SK-N-SH treated with all-trans-retinoic acid at 6 μM for 48 hours (cell line): ENCODE results near the gene KIAA0825.

ENCODE experiments used
- ATAC-seq: fragments of 200-7000 bp; cut with Tn5 transposase; 3 replicates; pipeline ENCODE4 v1.9.1; 2020; ENCODE audit warnings: mild to moderate bottlenecking, moderate library complexity
- ARNTL ChIP-seq: fragments of 450-650 bp; formaldehyde crosslinking; IDR thresholded peaks from 2 replicates; pipeline ENCODE4 v1.5.0; 2020; ENCODE audit warnings: low read depth, mild to moderate bottlenecking, moderate library complexity, borderline replicate concordance
- BACH2 ChIP-seq: fragments of 250-450 bp; sonication (Bioruptor Pico); IDR thresholded peaks from 2 replicates; pipeline ENCODE4 v1.9.0; 2021; ENCODE audit warnings: mild to moderate bottlenecking, borderline replicate concordance
- CSDC2 ChIP-seq: fragments of 250-450 bp; sonication (Bioruptor Pico); IDR thresholded peaks from 2 replicates; pipeline ENCODE4 v1.5.0; 2020; ENCODE audit warnings: mild to moderate bottlenecking, moderate library complexity
- ESRRG ChIP-seq: fragments of 250-450 bp; sonication (Bioruptor Pico); IDR thresholded peaks from 2 replicates; pipeline ENCODE4 v1.6.1; 2021; ENCODE audit warnings: mild to moderate bottlenecking
- GLIS3 ChIP-seq: fragments of 250-450 bp; sonication (Bioruptor Pico); IDR thresholded peaks from 2 replicates; pipeline ENCODE4 v1.5.0; 2020; ENCODE audit warnings: mild to moderate bottlenecking, moderate library complexity
- ISL1 ChIP-seq: fragments of 250-450 bp; sonication (Bioruptor Pico); IDR thresholded peaks from 2 replicates; pipeline ENCODE4 v2.1.2; 2022; ENCODE audit warnings: mild to moderate bottlenecking, moderate library complexity
- OSR1 ChIP-seq: fragments of 250-450 bp; sonication (Bioruptor Pico); IDR thresholded peaks from 2 replicates; pipeline ENCODE4 v1.8.0; 2022; ENCODE audit warnings: moderate library complexity, mild to moderate bottlenecking, inconsistent platforms
- PPARA ChIP-seq: fragments of 250-450 bp; sonication (Bioruptor Pico); IDR thresholded peaks from 2 replicates; pipeline ENCODE4 v1.5.0; 2020; ENCODE audit warnings: mild to moderate bottlenecking, borderline replicate concordance
- RARB ChIP-seq: fragments of 250-450 bp; sonication (Bioruptor Pico); IDR thresholded peaks from 2 replicates; pipeline ENCODE4 v1.8.0; 2021; ENCODE audit warnings: mild to moderate bottlenecking, moderate library complexity
- SNAI2 ChIP-seq: fragments of 250-450 bp; sonication (Bioruptor Pico); IDR thresholded peaks from 2 replicates; pipeline ENCODE4 v1.5.0; 2020; ENCODE audit warnings: mild to moderate bottlenecking, moderate library complexity
- TCF4 ChIP-seq: fragments of 250-450 bp; sonication (Bioruptor Pico); IDR thresholded peaks from 2 replicates; pipeline ENCODE4 v1.8.0; 2021; ENCODE audit warnings: mild to moderate bottlenecking, moderate library complexity, borderline replicate concordance
- TOX ChIP-seq: fragments of 250-450 bp; sonication (Bioruptor Pico); IDR thresholded peaks from 2 replicates; pipeline ENCODE4 v1.8.0; 2021; ENCODE audit warnings: mild to moderate bottlenecking, moderate library complexity, borderline replicate concordance
- ZC3H10 ChIP-seq: fragments of 250-450 bp; sonication (Bioruptor Pico); IDR thresholded peaks from 2 replicates; pipeline ENCODE4 v1.5.1; 2021; ENCODE audit warnings: mild to moderate bottlenecking, moderate library complexity
- ZFP3 ChIP-seq: fragments of 250-450 bp; sonication (Bioruptor Pico); IDR thresholded peaks from 2 replicates; pipeline ENCODE4 v1.5.0; 2020; ENCODE audit warnings: mild to moderate bottlenecking, moderate library complexity
- ZFP30 ChIP-seq: fragments of 450-650 bp; formaldehyde crosslinking; IDR thresholded peaks from 2 replicates; pipeline ENCODE4 v1.5.0; 2022; ENCODE audit warnings: mild to moderate bottlenecking, moderate library complexity
- ZNF565 ChIP-seq: fragments of 450-650 bp; formaldehyde crosslinking; conservative IDR thresholded peaks from 2 replicates; pipeline ENCODE4 v1.5.0; 2020; ENCODE audit warnings: low read depth, mild to moderate bottlenecking, moderate library complexity
- ZNF70 ChIP-seq: fragments of 450-650 bp; formaldehyde crosslinking; IDR thresholded peaks from 2 replicates; pipeline ENCODE4 v1.5.0; 2020; ENCODE audit warnings: mild to moderate bottlenecking, moderate library complexity
- ZNF8 ChIP-seq: fragments of 450-650 bp; formaldehyde crosslinking; IDR thresholded peaks from 2 replicates; pipeline ENCODE4 v1.5.0; 2020; ENCODE audit warnings: mild to moderate bottlenecking, moderate library complexity
- TF ChIP-seq, protein P1 (sequence below): fragments of 250-450 bp; sonication (Bioruptor Pico); IDR thresholded peaks from 2 replicates; pipeline ENCODE4 v1.5.0; 2020; ENCODE audit warnings: mild to moderate bottlenecking, moderate library complexity
- TF ChIP-seq, protein P2 (sequence below): fragments of 250-450 bp; sonication (Bioruptor Pico); IDR thresholded peaks from 2 replicates; pipeline ENCODE4 v1.8.0; 2021; ENCODE audit warnings: low read depth, mild to moderate bottlenecking, moderate library complexity, borderline replicate concordance
- TF ChIP-seq, protein P3 (sequence below): fragments of 250-450 bp; sonication (Bioruptor Pico); IDR thresholded peaks from 2 replicates; pipeline ENCODE4 v1.5.1; 2021; ENCODE audit warnings: mild to moderate bottlenecking, moderate library complexity
- TF ChIP-seq, protein P4 (sequence below): fragments of 250-450 bp; sonication (Bioruptor Pico); IDR thresholded peaks from 2 replicates; pipeline ENCODE4 v1.5.1; 2020; ENCODE audit warnings: low read depth, mild to moderate bottlenecking, moderate library complexity
- TF ChIP-seq, protein P5 (sequence below): fragments of 250-450 bp; sonication (Bioruptor Pico); IDR thresholded peaks from 2 replicates; pipeline ENCODE4 v1.8.0; 2020; ENCODE audit warnings: mild to moderate bottlenecking, moderate library complexity, borderline replicate concordance

KIAA0825 gene

DNA sequence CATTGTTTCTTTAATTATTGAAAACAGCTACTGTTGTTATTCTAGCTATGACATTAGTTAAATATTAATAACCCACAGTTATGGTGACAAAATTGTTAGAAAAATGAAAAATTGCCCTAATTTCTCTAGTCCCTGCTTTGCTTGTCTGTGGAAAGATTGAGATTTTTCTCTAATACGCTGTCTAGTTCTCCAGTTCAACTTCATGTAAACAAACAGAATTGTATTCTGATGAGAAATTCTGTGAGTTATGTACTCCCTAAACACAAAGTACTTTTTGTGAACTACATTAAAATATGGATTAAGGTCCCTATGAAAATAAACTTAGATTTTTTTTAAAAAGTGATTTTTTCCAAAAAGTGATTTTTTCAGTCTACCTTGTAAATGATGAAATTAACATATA, 8.8 kb upstream of the KIAA0825 start:
- TF ChIP-seq SNAI2 (CRISPR knock-in tag) (no peak), ZNF565 (CRISPR knock-in tag) (no peak)
- TF ChIP-seq, protein P1, sequence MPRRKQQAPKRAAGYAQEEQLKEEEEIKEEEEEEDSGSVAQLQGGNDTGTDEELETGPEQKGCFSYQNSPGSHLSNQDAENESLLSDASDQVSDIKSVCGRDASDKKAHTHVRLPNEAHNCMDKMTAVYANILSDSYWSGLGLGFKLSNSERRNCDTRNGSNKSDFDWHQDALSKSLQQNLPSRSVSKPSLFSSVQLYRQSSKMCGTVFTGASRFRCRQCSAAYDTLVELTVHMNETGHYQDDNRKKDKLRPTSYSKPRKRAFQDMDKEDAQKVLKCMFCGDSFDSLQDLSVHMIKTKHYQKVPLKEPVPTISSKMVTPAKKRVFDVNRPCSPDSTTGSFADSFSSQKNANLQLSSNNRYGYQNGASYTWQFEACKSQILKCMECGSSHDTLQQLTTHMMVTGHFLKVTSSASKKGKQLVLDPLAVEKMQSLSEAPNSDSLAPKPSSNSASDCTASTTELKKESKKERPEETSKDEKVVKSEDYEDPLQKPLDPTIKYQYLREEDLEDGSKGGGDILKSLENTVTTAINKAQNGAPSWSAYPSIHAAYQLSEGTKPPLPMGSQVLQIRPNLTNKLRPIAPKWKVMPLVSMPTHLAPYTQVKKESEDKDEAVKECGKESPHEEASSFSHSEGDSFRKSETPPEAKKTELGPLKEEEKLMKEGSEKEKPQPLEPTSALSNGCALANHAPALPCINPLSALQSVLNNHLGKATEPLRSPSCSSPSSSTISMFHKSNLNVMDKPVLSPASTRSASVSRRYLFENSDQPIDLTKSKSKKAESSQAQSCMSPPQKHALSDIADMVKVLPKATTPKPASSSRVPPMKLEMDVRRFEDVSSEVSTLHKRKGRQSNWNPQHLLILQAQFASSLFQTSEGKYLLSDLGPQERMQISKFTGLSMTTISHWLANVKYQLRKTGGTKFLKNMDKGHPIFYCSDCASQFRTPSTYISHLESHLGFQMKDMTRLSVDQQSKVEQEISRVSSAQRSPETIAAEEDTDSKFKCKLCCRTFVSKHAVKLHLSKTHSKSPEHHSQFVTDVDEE (CRISPR knock-in tag) = no peak

DNA sequence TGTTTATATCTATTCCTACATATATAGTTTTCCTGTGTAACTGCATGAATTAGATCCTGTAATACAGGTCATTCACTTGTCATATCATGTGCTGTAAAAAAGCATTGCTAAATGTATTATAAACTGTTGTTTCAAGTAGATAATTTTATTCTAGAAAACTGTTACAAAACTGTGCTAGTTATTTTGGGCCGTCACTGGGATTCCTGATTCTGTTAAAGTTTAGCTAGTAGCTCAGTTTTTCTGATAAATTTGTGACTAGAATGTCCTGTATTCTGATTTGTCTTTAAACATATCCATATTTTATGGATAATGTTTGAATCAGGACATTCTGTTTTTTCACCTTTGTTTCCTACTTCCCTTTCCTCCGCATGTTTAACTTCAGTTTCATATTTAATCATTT, 5.5 kb upstream of the KIAA0825 start:
- TF ChIP-seq OSR1 (CRISPR knock-in tag) (no peak), PPARA (CRISPR knock-in tag) (no peak), TCF4 (CRISPR knock-in tag) (no peak), ZNF8 (CRISPR knock-in tag) (no peak), ISL1 (CRISPR knock-in tag) (no peak), ZFP30 (CRISPR knock-in tag) (no peak), SNAI2 (CRISPR knock-in tag) (no peak), GLIS3 (no peak), ARNTL (CRISPR knock-in tag) (no peak)
- TF ChIP-seq, protein P2, sequence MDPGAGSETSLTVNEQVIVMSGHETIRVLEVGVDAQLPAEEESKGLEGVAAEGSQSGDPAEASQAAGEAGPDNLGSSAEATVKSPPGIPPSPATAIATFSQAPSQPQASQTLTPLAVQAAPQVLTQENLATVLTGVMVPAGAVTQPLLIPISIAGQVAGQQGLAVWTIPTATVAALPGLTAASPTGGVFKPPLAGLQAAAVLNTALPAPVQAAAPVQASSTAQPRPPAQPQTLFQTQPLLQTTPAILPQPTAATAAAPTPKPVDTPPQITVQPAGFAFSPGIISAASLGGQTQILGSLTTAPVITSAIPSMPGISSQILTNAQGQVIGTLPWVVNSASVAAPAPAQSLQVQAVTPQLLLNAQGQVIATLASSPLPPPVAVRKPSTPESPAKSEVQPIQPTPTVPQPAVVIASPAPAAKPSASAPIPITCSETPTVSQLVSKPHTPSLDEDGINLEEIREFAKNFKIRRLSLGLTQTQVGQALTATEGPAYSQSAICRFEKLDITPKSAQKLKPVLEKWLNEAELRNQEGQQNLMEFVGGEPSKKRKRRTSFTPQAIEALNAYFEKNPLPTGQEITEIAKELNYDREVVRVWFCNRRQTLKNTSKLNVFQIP (CRISPR knock-in tag) = no peak
- TF ChIP-seq, protein P3, sequence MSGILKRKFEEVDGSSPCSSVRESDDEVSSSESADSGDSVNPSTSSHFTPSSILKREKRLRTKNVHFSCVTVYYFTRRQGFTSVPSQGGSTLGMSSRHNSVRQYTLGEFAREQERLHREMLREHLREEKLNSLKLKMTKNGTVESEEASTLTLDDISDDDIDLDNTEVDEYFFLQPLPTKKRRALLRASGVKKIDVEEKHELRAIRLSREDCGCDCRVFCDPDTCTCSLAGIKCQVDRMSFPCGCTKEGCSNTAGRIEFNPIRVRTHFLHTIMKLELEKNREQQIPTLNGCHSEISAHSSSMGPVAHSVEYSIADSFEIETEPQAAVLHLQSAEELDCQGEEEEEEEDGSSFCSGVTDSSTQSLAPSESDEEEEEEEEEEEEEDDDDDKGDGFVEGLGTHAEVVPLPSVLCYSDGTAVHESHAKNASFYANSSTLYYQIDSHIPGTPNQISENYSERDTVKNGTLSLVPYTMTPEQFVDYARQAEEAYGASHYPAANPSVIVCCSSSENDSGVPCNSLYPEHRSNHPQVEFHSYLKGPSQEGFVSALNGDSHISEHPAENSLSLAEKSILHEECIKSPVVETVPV = no peak
- no peak for ATAC-seq

More for the DNA sequence above, 8.8 kb upstream of the KIAA0825 start:
- ATAC-seq = no peak

DNA sequence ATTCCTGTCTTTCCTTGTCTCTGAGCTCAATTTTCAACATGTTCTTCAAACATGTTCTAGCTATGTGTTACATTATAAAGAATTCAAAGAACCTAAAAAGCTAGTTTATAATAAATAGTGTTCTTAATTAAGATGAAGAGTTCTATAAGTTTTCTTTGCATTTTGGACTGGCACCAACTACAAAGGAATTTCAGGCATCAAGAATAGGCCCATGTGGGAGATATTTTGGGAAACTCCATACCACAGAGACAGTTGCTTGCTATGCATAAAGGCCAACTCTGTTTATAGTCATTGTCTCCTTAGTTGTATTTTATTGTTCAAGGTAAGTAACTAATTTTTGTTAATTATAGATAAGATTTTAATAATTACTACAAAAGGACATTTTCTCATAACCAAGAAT, 4.6 kb upstream of the KIAA0825 start:
- no peak for ATAC-seq
- no peak for TF ChIP-seq GLIS3
- TF ChIP-seq, protein P4, sequence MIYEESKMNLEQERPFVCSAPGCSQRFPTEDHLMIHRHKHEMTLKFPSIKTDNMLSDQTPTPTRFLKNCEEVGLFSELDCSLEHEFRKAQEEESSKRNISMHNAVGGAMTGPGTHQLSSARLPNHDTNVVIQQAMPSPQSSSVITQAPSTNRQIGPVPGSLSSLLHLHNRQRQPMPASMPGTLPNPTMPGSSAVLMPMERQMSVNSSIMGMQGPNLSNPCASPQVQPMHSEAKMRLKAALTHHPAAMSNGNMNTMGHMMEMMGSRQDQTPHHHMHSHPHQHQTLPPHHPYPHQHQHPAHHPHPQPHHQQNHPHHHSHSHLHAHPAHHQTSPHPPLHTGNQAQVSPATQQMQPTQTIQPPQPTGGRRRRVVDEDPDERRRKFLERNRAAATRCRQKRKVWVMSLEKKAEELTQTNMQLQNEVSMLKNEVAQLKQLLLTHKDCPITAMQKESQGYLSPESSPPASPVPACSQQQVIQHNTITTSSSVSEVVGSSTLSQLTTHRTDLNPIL = no peak
- TF ChIP-seq, protein P2 (CRISPR knock-in tag) = no peak
- TF ChIP-seq SNAI2 (CRISPR knock-in tag) = no peak
- TF ChIP-seq ZNF565 (CRISPR knock-in tag) = no peak
- TF ChIP-seq TCF4 (CRISPR knock-in tag) = no peak
- no peak for TF ChIP-seq BACH2
- TF ChIP-seq RARB (CRISPR knock-in tag) = no peak
- no peak for TF ChIP-seq CSDC2
- TF ChIP-seq ZNF70 (CRISPR knock-in tag) = no peak
- TF ChIP-seq ESRRG (CRISPR knock-in tag) = no peak
- no peak for TF ChIP-seq ZFP30 (CRISPR knock-in tag)
- no peak for TF ChIP-seq OSR1 (CRISPR knock-in tag)
- TF ChIP-seq, protein P5, sequence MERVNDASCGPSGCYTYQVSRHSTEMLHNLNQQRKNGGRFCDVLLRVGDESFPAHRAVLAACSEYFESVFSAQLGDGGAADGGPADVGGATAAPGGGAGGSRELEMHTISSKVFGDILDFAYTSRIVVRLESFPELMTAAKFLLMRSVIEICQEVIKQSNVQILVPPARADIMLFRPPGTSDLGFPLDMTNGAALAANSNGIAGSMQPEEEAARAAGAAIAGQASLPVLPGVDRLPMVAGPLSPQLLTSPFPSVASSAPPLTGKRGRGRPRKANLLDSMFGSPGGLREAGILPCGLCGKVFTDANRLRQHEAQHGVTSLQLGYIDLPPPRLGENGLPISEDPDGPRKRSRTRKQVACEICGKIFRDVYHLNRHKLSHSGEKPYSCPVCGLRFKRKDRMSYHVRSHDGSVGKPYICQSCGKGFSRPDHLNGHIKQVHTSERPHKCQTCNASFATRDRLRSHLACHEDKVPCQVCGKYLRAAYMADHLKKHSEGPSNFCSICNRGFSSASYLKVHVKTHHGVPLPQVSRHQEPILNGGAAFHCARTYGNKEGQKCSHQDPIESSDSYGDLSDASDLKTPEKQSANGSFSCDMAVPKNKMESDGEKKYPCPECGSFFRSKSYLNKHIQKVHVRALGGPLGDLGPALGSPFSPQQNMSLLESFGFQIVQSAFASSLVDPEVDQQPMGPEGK (CRISPR knock-in tag) = no peak
- no peak for TF ChIP-seq TOX (CRISPR knock-in tag)
- no peak for TF ChIP-seq ZFP3 (CRISPR knock-in tag)
- no peak for TF ChIP-seq ZNF8 (CRISPR knock-in tag)
- TF ChIP-seq PPARA (CRISPR knock-in tag) = no peak
- no peak for TF ChIP-seq ZC3H10
- TF ChIP-seq, protein P1 (CRISPR knock-in tag) = no peak
